K562 (cell line): Measurements from ENCODE around the gene PDE6G.

Experiments used
- BCL6 ChIP-seq: fragments of 250-450 bp; sonication (Bioruptor Pico); IDR thresholded peaks from 2 replicates; pipeline ENCODE4 v1.4.0; 2020
- EP300 ChIP-seq: IDR thresholded peaks from 2 replicates; pipeline ENCODE4 v1.6.1; 2012; ENCODE audit warnings: low read length, improper control_type of control experiment
- GABPA ChIP-seq: fragments of 200-800 bp; sonication (Bioruptor generic); conservative IDR thresholded peaks from 2 replicates; pipeline ENCODE4 v1.6.1; 2016; ENCODE audit warnings: low read depth, missing genetic modification characterization, missing compliant biosample characterization
- MAFK ChIP-seq: IDR thresholded peaks from 2 replicates; pipeline ENCODE4 v1.6.1; 2011; ENCODE audit warnings: low read length, improper control_type of control experiment
- POLR2A ChIP-seq: fragments of 450-650 bp; conservative IDR thresholded peaks from 2 replicates; pipeline ENCODE4 v1.6.1; 2016
- SMC3 ChIP-seq: conservative IDR thresholded peaks from 2 replicates; pipeline ENCODE4 v1.6.1; 2011; ENCODE audit warnings: low read depth, low read length, improper control_type of control experiment; ENCODE audit not compliant: insufficient read depth
- ZNF79 ChIP-seq: fragments of 250-450 bp; sonication (Bioruptor Pico); IDR thresholded peaks from 2 replicates; pipeline ENCODE4 v1.4.0; 2020; ENCODE audit warnings: low read depth, mild to moderate bottlenecking, moderate library complexity
- TF ChIP-seq, protein P1 (sequence below): fragments of 200-600 bp; sonication (generic); IDR thresholded peaks from one replicate; pipeline ENCODE4 v1.6.1; 2012; ENCODE audit warnings: mild to moderate bottlenecking, low read depth, low read length, inconsistent platforms
- TF ChIP-seq, protein P2 (sequence below), 3 experiments: IDR thresholded peaks in 2 of 3; conservative IDR thresholded peaks in 1 of 3; 2 replicates each; pipeline ENCODE4 v1.5.1; 2011 to 2012; ENCODE audit warnings: low read length in 3 of 3, mild to moderate bottlenecking in 3 of 3, control low read depth in 2 of 3, improper control_type of control experiment in 1 of 3, inconsistent platforms in 1 of 3, low read depth in 1 of 3, mixed read lengths in 1 of 3, moderate library complexity in 1 of 3; ENCODE audit not compliant: insufficient read depth in 2 of 3
- TF ChIP-seq, protein P3 (sequence below): sonication (generic); formaldehyde crosslinking; IDR thresholded peaks from 2 replicates; pipeline ENCODE4 v1.8.0; 2022; ENCODE audit warnings: missing genetic modification reagents, mild to moderate bottlenecking, moderate library complexity, borderline replicate concordance
- TF ChIP-seq, protein P4 (sequence below): fragments of 250-450 bp; sonication (Bioruptor Pico); IDR thresholded peaks from 2 replicates; pipeline ENCODE4 v1.4.0; 2020

DNA sequence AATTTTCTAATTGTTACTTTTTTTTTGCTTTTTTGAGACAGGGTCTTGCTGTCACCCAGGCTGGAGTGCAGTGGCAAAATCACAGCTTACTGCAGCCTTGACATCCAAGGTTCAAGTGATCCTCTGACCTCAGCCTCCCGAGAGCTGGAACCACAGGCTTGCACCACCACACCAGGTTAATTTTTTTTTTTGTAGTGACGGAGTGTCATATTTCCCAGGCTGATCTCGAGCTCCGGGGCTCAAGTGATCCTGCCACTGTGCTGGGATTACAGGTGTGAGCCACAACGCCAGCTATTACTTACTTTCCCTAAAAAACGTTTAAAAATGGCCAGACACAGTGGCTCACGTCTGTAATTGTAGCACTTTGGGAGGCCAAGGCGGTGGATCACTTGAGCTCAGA is 26.1 kb downstream of the PDE6G start:
- TF ChIP-seq, protein P1, sequence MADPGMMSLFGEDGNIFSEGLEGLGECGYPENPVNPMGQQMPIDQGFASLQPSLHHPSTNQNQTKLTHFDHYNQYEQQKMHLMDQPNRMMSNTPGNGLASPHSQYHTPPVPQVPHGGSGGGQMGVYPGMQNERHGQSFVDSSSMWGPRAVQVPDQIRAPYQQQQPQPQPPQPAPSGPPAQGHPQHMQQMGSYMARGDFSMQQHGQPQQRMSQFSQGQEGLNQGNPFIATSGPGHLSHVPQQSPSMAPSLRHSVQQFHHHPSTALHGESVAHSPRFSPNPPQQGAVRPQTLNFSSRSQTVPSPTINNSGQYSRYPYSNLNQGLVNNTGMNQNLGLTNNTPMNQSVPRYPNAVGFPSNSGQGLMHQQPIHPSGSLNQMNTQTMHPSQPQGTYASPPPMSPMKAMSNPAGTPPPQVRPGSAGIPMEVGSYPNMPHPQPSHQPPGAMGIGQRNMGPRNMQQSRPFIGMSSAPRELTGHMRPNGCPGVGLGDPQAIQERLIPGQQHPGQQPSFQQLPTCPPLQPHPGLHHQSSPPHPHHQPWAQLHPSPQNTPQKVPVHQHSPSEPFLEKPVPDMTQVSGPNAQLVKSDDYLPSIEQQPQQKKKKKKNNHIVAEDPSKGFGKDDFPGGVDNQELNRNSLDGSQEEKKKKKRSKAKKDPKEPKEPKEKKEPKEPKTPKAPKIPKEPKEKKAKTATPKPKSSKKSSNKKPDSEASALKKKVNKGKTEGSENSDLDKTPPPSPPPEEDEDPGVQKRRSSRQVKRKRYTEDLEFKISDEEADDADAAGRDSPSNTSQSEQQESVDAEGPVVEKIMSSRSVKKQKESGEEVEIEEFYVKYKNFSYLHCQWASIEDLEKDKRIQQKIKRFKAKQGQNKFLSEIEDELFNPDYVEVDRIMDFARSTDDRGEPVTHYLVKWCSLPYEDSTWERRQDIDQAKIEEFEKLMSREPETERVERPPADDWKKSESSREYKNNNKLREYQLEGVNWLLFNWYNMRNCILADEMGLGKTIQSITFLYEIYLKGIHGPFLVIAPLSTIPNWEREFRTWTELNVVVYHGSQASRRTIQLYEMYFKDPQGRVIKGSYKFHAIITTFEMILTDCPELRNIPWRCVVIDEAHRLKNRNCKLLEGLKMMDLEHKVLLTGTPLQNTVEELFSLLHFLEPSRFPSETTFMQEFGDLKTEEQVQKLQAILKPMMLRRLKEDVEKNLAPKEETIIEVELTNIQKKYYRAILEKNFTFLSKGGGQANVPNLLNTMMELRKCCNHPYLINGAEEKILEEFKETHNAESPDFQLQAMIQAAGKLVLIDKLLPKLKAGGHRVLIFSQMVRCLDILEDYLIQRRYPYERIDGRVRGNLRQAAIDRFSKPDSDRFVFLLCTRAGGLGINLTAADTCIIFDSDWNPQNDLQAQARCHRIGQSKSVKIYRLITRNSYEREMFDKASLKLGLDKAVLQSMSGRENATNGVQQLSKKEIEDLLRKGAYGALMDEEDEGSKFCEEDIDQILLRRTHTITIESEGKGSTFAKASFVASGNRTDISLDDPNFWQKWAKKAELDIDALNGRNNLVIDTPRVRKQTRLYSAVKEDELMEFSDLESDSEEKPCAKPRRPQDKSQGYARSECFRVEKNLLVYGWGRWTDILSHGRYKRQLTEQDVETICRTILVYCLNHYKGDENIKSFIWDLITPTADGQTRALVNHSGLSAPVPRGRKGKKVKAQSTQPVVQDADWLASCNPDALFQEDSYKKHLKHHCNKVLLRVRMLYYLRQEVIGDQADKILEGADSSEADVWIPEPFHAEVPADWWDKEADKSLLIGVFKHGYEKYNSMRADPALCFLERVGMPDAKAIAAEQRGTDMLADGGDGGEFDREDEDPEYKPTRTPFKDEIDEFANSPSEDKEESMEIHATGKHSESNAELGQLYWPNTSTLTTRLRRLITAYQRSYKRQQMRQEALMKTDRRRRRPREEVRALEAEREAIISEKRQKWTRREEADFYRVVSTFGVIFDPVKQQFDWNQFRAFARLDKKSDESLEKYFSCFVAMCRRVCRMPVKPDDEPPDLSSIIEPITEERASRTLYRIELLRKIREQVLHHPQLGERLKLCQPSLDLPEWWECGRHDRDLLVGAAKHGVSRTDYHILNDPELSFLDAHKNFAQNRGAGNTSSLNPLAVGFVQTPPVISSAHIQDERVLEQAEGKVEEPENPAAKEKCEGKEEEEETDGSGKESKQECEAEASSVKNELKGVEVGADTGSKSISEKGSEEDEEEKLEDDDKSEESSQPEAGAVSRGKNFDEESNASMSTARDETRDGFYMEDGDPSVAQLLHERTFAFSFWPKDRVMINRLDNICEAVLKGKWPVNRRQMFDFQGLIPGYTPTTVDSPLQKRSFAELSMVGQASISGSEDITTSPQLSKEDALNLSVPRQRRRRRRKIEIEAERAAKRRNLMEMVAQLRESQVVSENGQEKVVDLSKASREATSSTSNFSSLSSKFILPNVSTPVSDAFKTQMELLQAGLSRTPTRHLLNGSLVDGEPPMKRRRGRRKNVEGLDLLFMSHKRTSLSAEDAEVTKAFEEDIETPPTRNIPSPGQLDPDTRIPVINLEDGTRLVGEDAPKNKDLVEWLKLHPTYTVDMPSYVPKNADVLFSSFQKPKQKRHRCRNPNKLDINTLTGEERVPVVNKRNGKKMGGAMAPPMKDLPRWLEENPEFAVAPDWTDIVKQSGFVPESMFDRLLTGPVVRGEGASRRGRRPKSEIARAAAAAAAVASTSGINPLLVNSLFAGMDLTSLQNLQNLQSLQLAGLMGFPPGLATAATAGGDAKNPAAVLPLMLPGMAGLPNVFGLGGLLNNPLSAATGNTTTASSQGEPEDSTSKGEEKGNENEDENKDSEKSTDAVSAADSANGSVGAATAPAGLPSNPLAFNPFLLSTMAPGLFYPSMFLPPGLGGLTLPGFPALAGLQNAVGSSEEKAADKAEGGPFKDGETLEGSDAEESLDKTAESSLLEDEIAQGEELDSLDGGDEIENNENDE = no peak
- no peak for TF ChIP-seq SMC3
- no peak for TF ChIP-seq GABPA
- no peak for TF ChIP-seq EP300
- TF ChIP-seq, protein P2, sequence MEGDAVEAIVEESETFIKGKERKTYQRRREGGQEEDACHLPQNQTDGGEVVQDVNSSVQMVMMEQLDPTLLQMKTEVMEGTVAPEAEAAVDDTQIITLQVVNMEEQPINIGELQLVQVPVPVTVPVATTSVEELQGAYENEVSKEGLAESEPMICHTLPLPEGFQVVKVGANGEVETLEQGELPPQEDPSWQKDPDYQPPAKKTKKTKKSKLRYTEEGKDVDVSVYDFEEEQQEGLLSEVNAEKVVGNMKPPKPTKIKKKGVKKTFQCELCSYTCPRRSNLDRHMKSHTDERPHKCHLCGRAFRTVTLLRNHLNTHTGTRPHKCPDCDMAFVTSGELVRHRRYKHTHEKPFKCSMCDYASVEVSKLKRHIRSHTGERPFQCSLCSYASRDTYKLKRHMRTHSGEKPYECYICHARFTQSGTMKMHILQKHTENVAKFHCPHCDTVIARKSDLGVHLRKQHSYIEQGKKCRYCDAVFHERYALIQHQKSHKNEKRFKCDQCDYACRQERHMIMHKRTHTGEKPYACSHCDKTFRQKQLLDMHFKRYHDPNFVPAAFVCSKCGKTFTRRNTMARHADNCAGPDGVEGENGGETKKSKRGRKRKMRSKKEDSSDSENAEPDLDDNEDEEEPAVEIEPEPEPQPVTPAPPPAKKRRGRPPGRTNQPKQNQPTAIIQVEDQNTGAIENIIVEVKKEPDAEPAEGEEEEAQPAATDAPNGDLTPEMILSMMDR (IDR thresholded peaks at IDR 0.05 in 2 of 3, conservative IDR thresholded peaks at IDR 0.05 in 1 of 3; ENCODE audit: insufficient read depth in 2 of 3, low read depth in 1 of 3, low read length in 3 of 3) = no peak
- no peak for TF ChIP-seq ZNF79 (CRISPR knock-in tag)
- TF ChIP-seq, protein P3, sequence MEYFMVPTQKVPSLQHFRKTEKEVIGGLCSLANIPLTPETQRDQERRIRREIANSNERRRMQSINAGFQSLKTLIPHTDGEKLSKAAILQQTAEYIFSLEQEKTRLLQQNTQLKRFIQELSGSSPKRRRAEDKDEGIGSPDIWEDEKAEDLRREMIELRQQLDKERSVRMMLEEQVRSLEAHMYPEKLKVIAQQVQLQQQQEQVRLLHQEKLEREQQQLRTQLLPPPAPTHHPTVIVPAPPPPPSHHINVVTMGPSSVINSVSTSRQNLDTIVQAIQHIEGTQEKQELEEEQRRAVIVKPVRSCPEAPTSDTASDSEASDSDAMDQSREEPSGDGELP (CRISPR knock-in tag) = no peak
- TF ChIP-seq MAFK = no peak
- TF ChIP-seq, protein P4, sequence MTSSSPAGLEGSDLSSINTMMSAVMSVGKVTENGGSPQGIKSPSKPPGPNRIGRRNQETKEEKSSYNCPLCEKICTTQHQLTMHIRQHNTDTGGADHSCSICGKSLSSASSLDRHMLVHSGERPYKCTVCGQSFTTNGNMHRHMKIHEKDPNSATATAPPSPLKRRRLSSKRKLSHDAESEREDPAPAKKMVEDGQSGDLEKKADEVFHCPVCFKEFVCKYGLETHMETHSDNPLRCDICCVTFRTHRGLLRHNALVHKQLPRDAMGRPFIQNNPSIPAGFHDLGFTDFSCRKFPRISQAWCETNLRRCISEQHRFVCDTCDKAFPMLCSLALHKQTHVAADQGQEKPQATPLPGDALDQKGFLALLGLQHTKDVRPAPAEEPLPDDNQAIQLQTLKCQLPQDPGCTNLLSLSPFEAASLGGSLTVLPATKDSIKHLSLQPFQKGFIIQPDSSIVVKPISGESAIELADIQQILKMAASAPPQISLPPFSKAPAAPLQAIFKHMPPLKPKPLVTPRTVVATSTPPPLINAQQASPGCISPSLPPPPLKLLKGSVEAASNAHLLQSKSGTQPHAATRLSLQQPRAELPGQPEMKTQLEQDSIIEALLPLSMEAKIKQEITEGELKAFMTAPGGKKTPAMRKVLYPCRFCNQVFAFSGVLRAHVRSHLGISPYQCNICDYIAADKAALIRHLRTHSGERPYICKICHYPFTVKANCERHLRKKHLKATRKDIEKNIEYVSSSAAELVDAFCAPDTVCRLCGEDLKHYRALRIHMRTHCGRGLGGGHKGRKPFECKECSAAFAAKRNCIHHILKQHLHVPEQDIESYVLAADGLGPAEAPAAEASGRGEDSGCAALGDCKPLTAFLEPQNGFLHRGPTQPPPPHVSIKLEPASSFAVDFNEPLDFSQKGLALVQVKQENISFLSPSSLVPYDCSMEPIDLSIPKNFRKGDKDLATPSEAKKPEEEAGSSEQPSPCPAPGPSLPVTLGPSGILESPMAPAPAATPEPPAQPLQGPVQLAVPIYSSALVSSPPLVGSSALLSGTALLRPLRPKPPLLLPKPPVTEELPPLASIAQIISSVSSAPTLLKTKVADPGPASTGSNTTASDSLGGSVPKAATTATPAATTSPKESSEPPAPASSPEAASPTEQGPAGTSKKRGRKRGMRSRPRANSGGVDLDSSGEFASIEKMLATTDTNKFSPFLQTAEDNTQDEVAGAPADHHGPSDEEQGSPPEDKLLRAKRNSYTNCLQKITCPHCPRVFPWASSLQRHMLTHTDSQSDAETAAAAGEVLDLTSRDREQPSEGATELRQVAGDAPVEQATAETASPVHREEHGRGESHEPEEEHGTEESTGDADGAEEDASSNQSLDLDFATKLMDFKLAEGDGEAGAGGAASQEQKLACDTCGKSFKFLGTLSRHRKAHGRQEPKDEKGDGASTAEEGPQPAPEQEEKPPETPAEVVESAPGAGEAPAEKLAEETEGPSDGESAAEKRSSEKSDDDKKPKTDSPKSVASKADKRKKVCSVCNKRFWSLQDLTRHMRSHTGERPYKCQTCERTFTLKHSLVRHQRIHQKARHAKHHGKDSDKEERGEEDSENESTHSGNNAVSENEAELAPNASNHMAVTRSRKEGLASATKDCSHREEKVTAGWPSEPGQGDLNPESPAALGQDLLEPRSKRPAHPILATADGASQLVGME = no peak
- TF ChIP-seq BCL6 (CRISPR knock-in tag) = no peak
- no peak for TF ChIP-seq POLR2A
